Bronchial epithelial cell (primary cell): ENCODE results near the gene IL7R. TPM values are rescaled to one million over a fixed set of nuclear protein-coding genes. Genes with fewer than 3 reads are reported as not detected.

Experiments used
- DNase-seq: peaks from one replicate; pipeline ENCODE4 v3.0.0-alpha.2; 2010; ENCODE audit warnings: low read depth
- FAIRE-seq: peaks from 2 replicates; lab custom pipeline; 2011; peaks lifted over from hg19 to GRCh38; lab: Jason Lieb, UNC
- H3K27me3 ChIP-seq: 2 replicates; pipeline ENCODE4 v1.5.1; 2011; ENCODE audit warnings: low read length; ENCODE audit not compliant: control insufficient read depth, insufficient read depth
- H3K36me3 ChIP-seq: 2 replicates; pipeline ENCODE4 v1.5.1; 2011; ENCODE audit warnings: low read length; ENCODE audit not compliant: control insufficient read depth, insufficient read depth
- H3K4me3 ChIP-seq: 2 replicates; pipeline ENCODE4 v1.5.1; 2011; ENCODE audit warnings: mild to moderate bottlenecking, low read depth, low read length, control low read depth
- CTCF ChIP-seq: IDR thresholded peaks from 2 replicates; pipeline ENCODE4 v1.5.1; 2011; ENCODE audit warnings: mild to moderate bottlenecking, moderate library complexity, low read length, control low read depth, inconsistent platforms; ENCODE audit not compliant: insufficient read depth, severe bottlenecking
- total RNA-seq: library from RNA; depleted of rRNA; stranded (reverse); fragments of >200 nt; gene quantifications from 2 replicates; pipeline ENCODE4 v1.2.1, GENCODE V29; 2014

IL7R gene
- total RNA-seq, 1 donor from 2014 or later: 0.26 TPM

GRCh38 chr5:35869685-35870277 is 13.1 kb downstream of the IL7R start:
- no peak for FAIRE-seq
- Histone ChIP-seq H3K4me3 (no peak overlapping the region), H3K27me3 (no peaks in the 10 kb centered on the region), H3K36me3 (no peaks in the 10 kb centered on the region)
- no peak for TF ChIP-seq CTCF
- no peak for DNase-seq

GRCh38 chr5:35870605-35871004 is 13.9 kb downstream of the IL7R start:
- H3K4me3 ChIP-seq: no peak overlapping the region
- TF ChIP-seq CTCF: no peak

GRCh38 chr5:35876454-35876853 is 19.8 kb downstream of the IL7R start:
- FAIRE-seq: no peak
- TF ChIP-seq CTCF: no peak
- no peak for DNase-seq
- H3K27me3 ChIP-seq: no peaks in the 10 kb centered on the region
- H3K36me3 ChIP-seq: no peaks in the 10 kb centered on the region
- no peak overlapping the region for H3K4me3 ChIP-seq

More at GRCh38 chr5:35870605-35871004, 13.9 kb downstream of the IL7R start:
- Histone ChIP-seq H3K27me3 (no peaks in the 10 kb centered on the region), H3K36me3 (no peaks in the 10 kb centered on the region)
- DNase-seq: no peak
- FAIRE-seq: no peak

GRCh38 chr5:35876922-35877321 is 20.2 kb downstream of the IL7R start:
- TF ChIP-seq CTCF: no peak
- no peaks in the 10 kb centered on the region for H3K27me3 ChIP-seq
- no peaks in the 10 kb centered on the region for H3K36me3 ChIP-seq
- DNase-seq (peak; percentile 34), FAIRE-seq (no peak)
- no peak overlapping the region for H3K4me3 ChIP-seq

- no peak for TF ChIP-seq CTCF
- FAIRE-seq: no peak
- Histone ChIP-seq H3K36me3 (no peaks in the 10 kb centered on the region), H3K27me3 (no peaks in the 10 kb centered on the region), H3K4me3 (no peak overlapping the region)
- no peak for DNase-seq
These were observed 21.0 kb downstream of the IL7R start for GRCh38 chr5:35877655-35878054.

GRCh38 chr5:35878079-35878478 is 21.4 kb downstream of the IL7R start:
- no peak for FAIRE-seq

More at GRCh38 chr5:35878079-35878478, 21.4 kb downstream of the IL7R start:
- TF ChIP-seq CTCF: no peak
- Histone ChIP-seq H3K36me3 (no peaks in the 10 kb centered on the region), H3K4me3 (no peak overlapping the region), H3K27me3 (no peaks in the 10 kb centered on the region)
- DNase-seq: no peak
